ENCODE results near the gene PDZRN3.

The PDZRN3 gene

DNA sequence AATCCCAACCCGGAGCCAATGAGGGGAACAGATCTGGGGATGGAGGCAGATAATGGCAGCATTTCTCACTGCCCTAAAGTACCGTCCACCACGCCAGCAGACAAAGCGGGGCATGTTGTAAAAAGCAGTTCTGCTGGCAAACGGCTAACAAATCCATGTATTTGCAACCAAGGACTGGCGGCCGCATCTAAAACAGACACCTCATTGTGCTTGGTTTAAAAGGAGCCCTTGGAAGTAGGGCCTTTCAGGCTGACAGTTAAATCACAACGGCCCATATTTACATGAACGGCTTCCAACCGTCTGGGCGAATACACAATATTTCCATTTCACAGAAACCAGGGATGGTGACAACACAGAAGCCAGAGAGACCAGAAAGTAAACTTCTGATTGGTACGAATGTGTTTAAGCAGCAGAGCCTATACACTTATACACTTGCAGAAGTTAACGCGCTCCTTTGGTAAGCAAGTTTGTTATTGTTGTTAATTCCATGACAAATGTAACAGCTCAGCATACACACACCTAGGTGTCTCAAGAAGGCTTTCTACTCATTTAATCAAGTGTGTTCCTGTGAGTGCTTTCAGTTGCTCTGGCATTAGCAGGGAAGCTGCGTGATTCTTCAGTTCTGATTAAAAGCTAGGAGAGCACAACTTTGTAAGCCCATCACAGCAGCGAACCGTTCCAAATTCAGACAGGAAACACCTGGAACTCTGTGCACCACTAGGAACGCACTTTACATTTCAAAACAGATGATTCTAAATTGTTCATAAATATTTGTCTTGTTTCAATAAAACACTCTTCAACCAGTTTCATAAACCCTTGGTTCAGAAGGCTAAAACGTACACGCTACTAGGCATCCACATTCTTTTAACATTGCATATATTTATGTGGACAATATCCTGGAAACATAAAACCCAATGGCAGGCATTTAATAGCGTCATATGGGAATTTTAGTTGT is 112.9 kb downstream of the PDZRN3 start:
- no peak for DNase-seq

DNA sequence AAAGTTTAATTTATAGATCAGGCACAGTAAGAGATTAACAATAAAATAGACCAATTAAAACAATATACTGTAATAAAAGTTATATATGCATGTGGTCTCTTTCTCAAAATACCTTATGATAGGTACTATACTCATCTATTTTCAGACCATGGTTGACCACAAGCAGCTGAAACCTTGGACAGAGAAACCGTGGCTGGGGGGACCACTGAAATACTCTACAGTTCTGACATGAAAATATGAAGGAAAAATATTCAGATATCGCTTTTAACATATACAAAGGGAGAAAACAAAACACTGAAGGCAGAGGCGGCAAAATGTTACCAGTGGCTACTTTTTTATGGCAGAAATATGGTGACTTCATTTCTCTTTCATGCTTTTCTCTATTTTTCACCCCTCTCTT is 114.0 kb downstream of the PDZRN3 start:
- DNase-seq = no peak

DNA sequence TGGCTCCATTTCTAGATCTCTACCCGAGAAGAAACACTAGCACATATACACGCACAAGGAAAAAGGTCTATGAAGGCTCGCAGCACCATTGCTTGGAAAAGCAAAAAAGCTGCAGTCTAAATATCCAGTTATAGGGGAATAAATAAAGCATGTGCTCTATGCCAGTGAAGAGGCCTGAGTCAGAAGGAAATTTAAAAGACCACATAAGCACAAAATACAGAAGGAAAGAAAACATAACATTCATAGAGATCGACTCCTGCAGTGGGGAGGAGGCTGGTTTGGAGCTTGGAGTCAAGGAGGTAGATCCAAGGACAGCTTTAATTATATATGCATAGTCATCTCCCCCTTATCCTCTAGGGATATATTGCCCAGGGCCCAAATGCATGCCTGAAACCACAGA is 114.4 kb downstream of the PDZRN3 start:
- no peak for DNase-seq

DNA sequence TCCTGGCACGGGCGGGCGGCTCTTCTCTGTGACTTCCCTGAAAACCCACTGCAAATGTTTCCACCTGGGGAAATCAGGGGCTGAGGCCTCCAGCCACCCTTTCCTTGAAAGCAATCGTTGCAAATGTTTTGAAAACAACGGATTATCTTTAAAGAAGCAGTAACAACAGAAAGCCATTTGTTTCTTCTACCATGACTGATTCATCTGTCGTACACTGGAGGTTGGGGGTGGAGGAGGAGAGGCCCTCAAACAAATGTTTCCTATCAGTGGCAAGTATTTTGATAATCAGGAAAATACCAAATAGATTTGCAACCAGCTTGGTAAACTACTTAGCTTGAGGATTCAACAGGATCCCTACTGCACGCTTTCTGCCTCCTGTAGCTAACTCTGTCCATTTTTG is 114.9 kb downstream of the PDZRN3 start:
- no peak for DNase-seq

DNA sequence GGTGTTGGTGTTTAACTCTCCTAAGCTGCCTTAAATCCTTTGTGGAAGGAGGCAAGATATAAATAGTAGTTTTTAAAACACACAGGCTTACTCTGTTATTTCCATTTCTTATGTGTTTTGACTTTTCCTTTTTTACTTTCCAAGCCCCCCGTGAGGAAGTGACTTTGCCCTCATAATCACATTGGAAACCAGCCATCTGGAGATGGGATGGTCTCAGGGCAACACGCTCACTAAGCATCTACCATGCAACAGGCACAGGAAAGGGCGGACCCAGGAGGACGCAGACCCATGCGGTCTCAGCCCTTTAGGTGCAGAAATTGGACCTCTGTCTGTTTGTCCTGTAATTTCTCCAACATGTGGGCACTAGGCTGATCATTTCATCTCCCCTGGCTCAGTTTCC is 115.7 kb downstream of the PDZRN3 start:
- DNase-seq = no peak

DNA sequence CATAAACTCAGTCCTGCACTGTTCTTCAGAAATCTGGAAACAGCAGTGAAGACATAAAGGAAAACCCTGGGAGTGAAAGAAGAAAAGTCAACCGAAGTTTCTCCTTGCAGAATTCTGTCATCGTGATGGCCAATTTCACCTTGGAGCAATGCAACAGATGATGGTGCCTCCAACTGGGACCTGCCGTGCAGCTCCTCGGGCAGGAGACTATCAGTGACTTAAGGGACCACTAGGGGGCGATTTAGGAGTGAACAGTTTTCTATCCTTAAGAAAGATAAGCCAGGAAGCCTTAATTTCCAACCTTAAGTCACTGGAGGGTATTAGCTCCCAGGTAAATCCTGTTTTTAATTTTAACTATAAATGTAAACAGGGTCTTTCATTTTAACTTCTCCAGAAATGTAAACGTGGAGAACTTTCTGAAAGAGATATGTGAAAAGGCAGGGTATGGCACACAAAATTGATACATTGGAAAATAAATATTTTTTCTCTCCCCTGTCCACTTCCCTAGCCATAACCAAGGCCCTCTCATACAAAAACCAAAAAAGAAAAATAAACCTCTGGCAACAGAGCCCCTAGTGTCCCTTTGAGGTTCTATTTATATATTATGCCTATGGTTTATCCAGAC is 116.3 kb downstream of the PDZRN3 start:
- peak; percentile 7 for DNase-seq

DNA sequence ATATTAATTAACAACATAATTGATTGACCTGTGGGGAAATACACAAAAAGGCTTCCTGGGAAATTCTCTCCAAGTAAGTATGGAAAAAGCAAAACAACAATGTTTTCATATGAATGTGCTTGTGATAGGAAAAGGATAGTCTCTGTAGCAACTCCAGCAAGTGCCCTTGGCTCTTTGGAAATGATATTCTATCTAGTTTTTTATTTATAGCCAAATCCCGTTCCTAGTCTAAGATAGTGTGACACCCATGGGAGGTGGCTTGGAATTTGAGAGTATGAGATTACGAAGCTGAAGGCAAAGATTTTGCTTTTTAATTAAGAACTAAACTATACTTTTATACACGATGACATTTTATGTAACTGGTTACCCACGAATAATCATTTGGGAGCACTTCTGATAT is 119.9 kb downstream of the PDZRN3 start:
- DNase-seq = no peak

DNA sequence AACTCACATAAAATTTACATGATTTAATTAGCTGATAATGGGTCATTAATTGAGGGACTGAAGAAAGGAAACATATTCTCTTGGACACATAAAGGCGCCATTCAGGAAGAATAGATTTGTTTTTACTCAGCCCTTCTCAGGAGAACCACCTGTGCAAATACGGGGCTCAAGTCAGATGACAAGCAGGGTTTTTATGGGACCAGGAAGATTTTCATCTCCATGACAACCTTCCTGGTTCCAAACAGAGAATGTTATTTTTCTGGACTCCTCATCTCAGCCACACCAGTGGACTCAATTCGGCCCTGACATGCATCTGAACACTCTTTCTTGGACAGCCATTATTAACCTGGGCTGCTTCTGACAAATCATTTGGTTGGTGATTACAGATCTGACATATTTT is 120.5 kb downstream of the PDZRN3 start:
- DNase-seq = no peak

DNA sequence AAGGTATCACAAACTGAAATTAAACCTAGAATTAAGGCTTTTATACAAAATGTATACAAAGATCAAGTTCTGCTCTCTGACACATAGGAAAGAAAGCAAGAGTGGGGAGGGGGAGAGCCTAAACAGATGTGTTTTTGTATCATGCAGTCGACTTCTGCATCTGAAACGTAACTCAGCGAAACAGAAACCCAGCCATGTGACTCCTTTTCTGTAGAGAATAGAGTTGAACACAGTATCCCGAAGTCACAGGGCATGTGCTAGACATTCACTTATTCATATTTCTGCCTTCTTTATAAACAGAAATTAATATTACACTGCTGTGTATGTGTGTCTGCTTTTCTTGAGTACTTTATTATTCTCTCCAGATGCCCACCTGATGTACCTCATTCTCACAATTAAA is 121.0 kb downstream of the PDZRN3 start:
- DNase-seq = no peak

DNA sequence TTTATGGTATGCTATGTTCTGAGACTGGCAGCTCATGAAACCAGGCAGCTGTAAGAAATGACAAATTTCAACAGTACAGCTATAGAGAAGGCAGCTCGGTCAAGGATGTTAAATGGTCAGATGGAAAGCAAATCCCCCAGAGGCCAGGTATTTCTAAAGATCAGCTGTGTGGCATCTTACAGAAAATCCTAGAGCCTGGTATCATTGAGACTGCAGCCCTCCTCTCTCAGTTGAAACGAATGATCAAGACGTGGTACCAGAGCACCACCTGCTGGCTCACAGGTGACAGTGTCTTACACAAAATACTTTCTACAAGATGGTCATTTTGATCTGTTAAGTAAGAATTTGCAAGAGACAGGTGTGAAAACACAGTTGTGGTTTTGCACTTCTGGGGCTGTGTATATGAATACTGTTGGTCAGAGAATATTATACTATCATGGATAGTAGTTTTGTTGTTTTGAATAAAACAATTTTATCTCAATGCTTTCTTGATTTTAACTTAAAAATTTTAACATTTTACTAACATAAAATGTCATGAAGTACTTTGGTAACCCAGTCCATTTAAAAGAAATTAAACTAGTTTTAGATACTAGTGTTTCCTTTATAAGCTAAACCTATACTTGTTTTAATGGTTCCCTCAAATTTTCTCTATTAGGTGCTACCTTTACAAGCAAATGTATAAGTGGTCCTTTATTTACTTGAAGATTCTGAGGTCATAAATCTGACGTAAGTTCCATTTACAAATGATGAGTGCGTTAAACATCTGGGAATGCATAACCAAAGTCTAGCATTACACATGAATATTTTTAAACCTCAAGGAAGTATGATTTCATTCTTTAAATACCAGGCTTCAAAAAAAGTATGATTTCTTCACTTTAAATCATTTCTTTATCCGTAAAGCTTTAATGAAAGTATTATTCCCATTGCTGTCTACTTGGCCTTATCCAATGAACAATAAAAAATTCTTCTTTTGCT is 121.8 kb downstream of the PDZRN3 start:
- peak; percentile 4 for DNase-seq

DNA sequence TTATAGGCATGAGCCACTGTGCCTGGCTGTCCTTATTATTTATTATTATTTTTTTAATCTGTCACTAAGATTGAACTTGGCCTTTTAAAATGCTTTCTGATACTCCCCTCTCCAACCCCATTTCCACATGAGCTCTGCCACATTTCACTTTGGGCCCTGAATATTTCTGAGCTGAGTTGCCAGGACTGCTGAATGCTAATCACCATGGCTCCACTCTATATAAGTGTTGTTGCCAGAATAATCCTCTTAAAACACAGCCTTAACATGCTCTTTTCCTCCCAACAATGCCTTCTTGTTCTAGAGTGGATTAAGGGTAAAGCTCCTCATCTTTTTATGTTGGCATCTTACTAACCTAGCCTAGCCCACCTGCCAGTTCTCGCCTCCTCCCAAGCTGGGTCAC is 124.4 kb downstream of the PDZRN3 start:
- peak; percentile 71 for DNase-seq

DNA sequence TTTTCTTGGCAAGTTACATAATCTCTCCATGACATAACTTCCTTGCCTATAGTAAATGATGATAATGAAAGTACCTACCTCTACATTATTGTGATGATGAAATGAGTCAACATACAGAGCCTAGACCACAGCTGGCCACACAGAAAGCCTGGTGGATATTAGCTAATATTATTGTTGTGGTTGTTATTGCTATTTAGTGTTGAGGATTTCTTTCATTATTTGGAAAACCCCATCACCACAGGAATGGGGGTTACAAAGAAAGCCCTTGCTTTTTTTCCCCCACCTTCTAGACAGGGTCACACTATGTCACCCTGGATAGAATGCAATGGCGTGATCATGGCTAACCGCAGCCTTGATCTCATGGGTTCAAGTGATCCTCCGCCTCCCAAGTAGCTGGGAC is 125.0 kb downstream of the PDZRN3 start:
- DNase-seq = no peak

DNA sequence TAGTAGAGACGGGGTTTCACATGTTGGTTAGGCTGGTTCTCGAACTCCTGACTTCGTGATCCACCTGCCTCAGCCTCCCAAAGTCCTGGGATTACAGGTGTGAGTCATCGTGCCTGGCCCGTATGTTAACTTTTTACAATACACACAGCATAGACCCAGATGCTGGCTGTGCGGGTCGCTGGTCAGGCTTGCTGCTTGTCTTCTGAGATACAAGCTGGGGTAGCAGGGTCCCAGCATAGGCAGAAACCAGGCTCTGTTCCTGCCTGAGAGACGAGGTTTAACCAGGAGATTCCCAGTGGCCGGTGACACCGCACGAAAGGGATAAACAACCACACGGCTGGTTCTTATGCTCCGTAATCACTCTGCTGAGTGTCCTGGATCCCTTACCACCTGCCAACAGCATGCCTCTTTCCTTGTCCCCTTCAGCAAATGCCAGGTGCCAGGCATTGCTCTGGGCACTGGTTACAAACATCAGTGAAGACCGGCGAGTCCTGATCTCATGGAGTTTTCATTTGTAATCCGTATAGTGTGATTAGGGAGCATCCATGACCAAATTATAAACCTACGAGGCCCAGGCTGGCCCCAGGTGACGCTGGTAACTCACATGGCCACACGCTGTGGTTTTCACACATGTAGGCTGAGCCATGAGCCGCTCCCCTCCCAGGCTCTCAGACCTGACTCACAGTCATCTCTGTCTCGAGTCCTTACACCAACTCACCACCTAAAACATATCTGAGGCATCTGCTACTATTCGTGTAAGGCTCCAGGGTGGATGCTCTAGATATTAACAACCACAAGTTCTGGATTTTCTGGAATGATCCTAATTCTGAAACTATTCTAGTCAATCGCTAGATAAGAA is 125.7 kb downstream of the PDZRN3 start:
- DNase-seq = no peak

DNA sequence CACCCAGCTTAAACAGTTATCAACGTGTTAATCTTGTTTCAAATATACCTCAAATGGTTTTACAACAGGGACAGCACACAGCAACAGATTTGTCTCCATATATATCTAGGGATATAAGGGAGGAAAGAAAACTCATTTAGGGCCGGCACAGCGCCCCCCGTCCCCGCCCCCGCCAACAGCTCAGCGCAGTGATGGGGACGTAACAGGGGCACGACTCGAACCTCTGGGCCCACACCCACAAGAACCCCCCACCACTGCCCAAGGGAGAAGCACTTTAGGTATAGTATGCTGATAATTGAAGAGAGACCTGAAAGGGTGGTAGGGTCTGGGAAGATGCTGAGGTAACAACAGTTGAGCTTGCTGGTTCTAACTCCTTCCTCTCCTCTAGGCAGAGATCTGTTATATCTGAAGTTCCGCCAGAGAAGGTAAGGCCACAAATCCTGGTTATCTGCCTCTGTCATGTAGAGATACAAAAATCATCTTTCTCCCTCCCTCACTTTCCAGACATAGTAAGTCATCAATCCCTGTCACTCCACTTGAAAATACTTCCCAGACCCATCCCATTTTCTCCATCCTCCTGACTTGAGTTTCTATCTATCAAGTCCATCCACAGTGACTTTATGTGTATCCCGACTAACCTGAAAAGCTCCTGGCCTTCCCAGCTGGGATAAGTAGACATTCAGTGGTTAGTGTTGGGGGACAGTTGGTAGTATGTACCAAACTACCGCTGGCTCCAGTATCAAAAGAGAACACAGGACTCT is 126.9 kb downstream of the PDZRN3 start:
- no peak for DNase-seq

DNA sequence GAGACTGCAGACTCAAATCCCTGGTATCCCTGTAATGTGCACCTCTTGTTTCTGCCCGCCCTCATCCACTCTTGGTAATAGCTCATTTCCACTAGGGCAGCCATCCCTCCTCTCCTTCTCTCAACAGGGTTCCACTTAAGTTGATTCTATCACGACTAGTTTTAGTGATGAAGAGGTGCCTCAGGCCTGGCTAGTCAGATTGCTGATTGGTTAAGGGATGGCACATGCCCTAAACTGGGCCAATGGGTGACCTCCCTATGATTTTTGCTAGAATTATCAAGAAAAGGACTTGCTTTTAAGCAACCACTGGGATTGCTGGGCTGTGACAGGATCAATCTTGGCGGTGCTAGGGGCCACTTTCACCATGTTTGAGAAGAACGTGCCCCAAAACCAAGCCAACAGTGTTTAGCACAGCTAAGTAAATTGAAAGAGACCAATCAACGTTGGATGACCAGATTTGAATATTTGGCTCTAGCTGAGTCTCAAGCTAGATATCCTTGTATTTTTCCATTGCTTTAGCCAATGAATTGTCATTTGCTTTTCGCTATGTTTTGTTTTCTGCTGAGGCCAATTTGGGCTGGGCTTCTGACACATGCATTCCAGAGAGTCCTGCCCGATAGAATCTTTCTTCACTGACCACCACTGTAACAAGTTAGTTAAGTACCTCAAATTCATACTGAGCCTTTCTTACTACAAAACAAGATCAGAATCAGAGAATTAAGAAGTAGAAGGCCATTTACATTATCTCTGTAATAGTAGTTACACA is 131.0 kb downstream of the PDZRN3 start:
- no peak for DNase-seq

DNA sequence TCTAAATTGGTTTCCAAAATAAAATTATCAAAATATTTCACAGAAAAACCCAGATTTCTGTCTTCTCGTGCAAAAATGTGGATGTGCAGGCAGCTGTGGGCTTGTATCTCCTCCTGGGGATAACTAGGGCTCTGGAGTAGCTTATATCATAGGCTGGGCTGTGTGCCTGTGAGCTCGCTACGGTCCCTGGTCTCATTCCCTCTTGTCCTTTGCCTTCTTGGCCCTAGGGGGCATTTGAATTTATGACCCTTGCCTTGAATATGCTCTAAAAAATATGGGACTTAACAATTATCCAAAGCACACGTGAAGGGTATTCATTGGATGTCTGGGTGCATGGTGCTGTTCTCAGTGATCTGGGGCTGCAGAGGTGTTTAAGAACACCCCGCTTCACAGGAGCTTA is 132.6 kb downstream of the PDZRN3 start:
- DNase-seq = no peak

DNA sequence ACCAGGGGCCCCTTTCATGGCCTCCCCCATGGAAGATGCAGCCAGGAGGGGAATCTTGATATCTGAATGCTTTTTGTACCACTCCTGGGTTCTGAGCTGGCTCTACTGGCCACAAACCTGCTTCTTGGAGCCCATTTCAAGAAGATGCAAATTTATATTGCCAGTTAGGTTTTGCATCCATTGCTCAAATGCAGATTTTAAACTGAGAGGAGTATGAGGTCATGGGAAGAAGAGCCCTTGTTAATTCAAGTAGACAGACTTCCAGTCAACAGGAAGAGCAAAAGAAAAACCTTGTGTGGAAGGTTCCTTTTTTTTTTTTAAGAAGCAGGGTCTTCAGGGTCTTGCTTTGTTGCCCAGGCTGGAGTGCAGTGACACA is 133.5 kb downstream of the PDZRN3 start:
- no peak for DNase-seq

DNA sequence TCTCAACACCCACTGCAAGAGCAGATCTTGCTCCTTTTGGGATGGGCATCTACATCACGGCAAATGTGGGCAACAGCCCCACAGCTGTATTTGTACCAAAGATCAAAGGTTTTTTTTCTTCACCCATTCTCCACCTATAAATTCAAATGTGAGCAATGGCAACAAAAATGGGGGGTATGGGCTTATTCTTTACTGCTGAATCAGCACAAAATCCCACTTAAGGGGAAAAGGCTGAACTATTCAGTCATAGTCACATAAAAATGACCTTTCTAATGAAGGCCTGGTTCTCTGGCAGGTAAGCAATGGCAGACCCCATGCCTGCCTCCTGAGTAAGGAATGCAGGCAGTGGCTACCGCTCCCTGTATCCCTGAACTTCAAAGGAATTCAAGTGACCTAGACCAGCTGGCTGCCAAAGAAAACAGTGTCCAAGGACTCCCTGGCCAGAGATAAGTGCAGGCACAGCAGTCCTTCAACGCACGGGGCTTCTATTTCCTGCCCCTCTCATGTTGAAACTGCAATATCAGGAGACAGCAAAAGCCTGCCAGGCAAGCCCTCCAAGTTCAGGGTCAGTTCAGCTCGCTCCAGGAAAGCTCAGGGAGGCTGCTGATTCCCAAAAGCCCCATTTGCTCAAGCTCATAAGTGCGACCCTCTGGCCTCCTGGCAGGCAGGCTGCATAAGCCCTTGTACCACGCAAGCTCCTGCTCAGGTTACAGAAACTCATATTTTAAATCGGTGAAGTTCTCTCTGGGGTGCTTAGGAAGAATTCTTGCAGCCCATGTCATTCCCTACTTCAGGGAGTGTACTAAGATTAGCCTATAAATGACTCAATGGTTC is 134.1 kb downstream of the PDZRN3 start:
- DNase-seq = no peak

DNA sequence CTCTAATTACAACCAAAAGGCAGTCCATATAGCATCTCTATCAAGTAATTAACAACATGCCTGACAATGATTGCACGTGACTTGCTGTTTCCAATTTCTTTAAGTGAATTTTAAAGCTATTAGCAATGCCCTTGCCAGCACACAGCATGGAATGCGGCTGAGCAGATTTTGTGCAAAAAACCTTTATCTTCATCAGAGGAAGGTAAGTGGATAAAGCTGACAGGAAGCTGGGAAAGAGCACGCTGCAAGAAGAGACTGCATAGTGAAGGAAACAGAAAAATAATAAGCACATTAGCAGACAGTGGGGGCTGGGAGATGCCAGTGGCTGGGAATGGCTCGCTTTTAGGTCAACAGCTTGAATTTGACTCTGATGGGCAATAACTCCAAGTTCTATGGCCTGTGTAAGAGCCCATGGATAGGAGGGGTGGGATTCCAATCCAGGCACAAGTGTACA is 138.8 kb downstream of the PDZRN3 start:
- no peak for DNase-seq

All from NCI-H524 treated with DMSO at 0.1 percent for 48 hours (cell line).